Measurements from ENCODE around the gene SLC35F2.
"Not testable (repeated sequence)": the region's sequence is repeated elsewhere in the genome, so short reads cannot be mapped to it uniquely, and the experiment has no call there.

The SLC35F2 gene

GRCh38 chr11:107789767-107790166, 68.8 kb downstream of the SLC35F2 start:
- no peak for DNase-seq (ENCODE audit: low read depth)

GRCh38 chr11:107787733-107788132, 70.9 kb downstream of the SLC35F2 start:
- DNase-seq (ENCODE audit: low read depth), result no peak

- DNase-seq (ENCODE audit: low read depth), result no peak
These were observed 73.2 kb downstream of the SLC35F2 start for GRCh38 chr11:107785401-107785800.

GRCh38 chr11:107783121-107783520, 75.5 kb downstream of the SLC35F2 start:
- DNase-seq (ENCODE audit: low read depth), result no peak

GRCh38 chr11:107780775-107781174, 77.8 kb downstream of the SLC35F2 start:
- no peak for DNase-seq (ENCODE audit: low read depth)

- DNase-seq (ENCODE audit: low read depth), result no peak
These were observed 78.5 kb downstream of the SLC35F2 start for GRCh38 chr11:107780136-107780535.

GRCh38 chr11:107778839-107779517, 79.6 kb downstream of the SLC35F2 start:
- DNase-seq (ENCODE audit: low read depth), result no peak

- no peak for DNase-seq (ENCODE audit: low read depth)
These were observed 81.5 kb downstream of the SLC35F2 start for GRCh38 chr11:107777110-107777509.

GRCh38 chr11:107776062-107776461, 82.5 kb downstream of the SLC35F2 start:
- DNase-seq (ENCODE audit: low read depth), result no peak

- no peak for DNase-seq (ENCODE audit: low read depth)
These were observed 88.0 kb downstream of the SLC35F2 start for GRCh38 chr11:107770551-107770951.

- no peak for DNase-seq (ENCODE audit: low read depth)
These were observed 89.4 kb downstream of the SLC35F2 start for GRCh38 chr11:107769189-107769588.

- DNase-seq (ENCODE audit: low read depth), result not testable (repeated sequence)
These were observed 99.8 kb downstream of the SLC35F2 start for GRCh38 chr11:107758719-107759355.

- no peak for DNase-seq (ENCODE audit: low read depth)
These were observed 100.9 kb downstream of the SLC35F2 start for GRCh38 chr11:107757661-107758060.

GRCh38 chr11:107756553-107756952, 102.0 kb downstream of the SLC35F2 start:
- no peak for DNase-seq (ENCODE audit: low read depth)

- no peak for DNase-seq (ENCODE audit: low read depth)
These were observed 105.4 kb downstream of the SLC35F2 start for GRCh38 chr11:107752949-107753822.

- no peak for DNase-seq (ENCODE audit: low read depth)
These were observed 106.1 kb downstream of the SLC35F2 start for GRCh38 chr11:107752508-107752907.

- DNase-seq (ENCODE audit: low read depth), result no peak
These were observed 107.5 kb downstream of the SLC35F2 start for GRCh38 chr11:107751082-107751481.

- DNase-seq (ENCODE audit: low read depth), result no peak
These were observed 108.3 kb downstream of the SLC35F2 start for GRCh38 chr11:107750313-107750712.

- DNase-seq (ENCODE audit: low read depth), result no peak
These were observed 111.0 kb downstream of the SLC35F2 start for GRCh38 chr11:107747622-107748021.

GRCh38 chr11:107744736-107745135, 113.9 kb downstream of the SLC35F2 start:
- no peak for DNase-seq (ENCODE audit: low read depth)

GRCh38 chr11:107743191-107743590, 115.4 kb downstream of the SLC35F2 start:
- DNase-seq (ENCODE audit: low read depth), result no peak

- DNase-seq (ENCODE audit: low read depth), result peak; percentile 18
These were observed 117.4 kb downstream of the SLC35F2 start for GRCh38 chr11:107741044-107741823.
